Panc1 (cell line): ENCODE data around the gene CNBP. TPM values are rescaled to one million over a fixed set of nuclear protein-coding genes. Genes with fewer than 3 reads are reported as not detected.

ENCODE experiments used
- total RNA-seq: library from RNA; stranded (reverse); gene quantifications from one replicate; pipeline ENCODE4 v1.2.1, GENCODE V29; 2021; ENCODE audit not compliant: unreplicated experiment

CNBP gene
- total RNA-seq, 1 experiment from 2014 or later = 355 TPM

Other genes with a start within 250 kb of the CNBP start
- 0.18 TPM for gene CFAP92, start 189.8 kb downstream of the CNBP start, total RNA-seq
- 0.15 TPM for gene EFCC1, start 182.6 kb downstream of the CNBP start, total RNA-seq
- not detected for gene GP9, start 123.1 kb downstream of the CNBP start, total RNA-seq
- 27.7 TPM for gene RAB43, start 62.1 kb downstream of the CNBP start, total RNA-seq
- gene ISY1, start 22.8 kb downstream of the CNBP start, total RNA-seq = 45.7 TPM
- gene COPG1, start 65.7 kb upstream of the CNBP start, total RNA-seq = 225 TPM
- 94.6 TPM for gene HMCES, start 95.0 kb upstream of the CNBP start, total RNA-seq
- gene EFCAB12, start 244.7 kb upstream of the CNBP start, total RNA-seq = 0.54 TPM